NB4 (cell line): Measurements from ENCODE around the gene SPNS2.

Experiments
- CTCF ChIP-seq: IDR thresholded peaks from one replicate; pipeline ENCODE4 v1.5.1; 2012; ENCODE audit warnings: low read depth, low read length
- MYC ChIP-seq: IDR thresholded peaks from 2 replicates; pipeline ENCODE4 v1.6.1; 2011; ENCODE audit warnings: low read depth, low read length
- POLR2A ChIP-seq: IDR thresholded peaks from 2 replicates; pipeline ENCODE4 v1.6.1; 2011; ENCODE audit warnings: mild to moderate bottlenecking; ENCODE audit not compliant: insufficient read length; ENCODE audit errors: extremely low read depth

DNA sequence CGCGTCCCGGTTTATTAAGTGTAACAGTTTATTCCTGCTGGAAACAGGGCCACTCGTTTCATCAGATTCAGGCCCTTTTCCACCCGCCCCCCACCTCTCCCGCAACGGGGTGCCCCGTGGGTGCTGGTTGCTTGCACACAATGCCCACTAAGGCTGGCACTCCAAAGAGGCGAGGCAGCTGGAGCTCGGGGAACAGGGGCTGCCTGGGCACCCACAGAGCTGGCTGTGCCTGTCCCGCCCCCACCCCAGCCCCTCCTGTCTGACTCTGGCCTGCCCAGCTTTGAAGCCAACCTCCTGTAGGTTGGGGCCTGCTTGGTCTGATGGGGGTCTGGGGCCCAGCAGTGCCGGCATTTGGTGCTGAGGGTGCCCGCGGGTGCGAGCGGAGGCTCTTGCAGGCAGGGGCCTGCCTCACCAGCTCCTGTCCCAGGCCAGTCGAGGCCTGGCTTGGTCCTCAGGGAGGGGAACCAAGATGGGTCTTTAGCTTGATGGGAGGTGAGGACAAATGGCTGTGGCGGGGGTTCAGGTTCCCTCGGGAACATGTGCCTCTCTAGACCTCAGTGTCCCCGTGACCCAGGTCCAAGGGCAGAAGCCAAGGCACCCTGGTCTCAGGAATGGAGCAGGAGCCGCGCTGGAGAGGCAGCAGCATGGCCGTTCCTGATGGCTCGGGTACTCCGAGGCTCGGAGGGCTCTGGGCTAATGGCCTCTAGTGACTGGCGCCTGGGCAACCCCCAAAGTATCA, 36.4 kb downstream of the SPNS2 start:
- TF ChIP-seq POLR2A (no peak), MYC (no peak), CTCF (no peak)
